Right hindlimb (tissue), 1 donor: ENCODE measurements around the gene THBS1.

Experiments used
- DNase-seq: peaks from one replicate; pipeline ENCODE4 v3.0.0-alpha.2; 2018

THBS1 gene

GRCh38 chr15:39580485-39581241, at the start of gene THBS1:
THBS1 (plus strand) TSS chr15:39581079; CDS start chr15:39581858, 779 bp downstream.
- DNase-seq: peak; percentile 98

GRCh38 chr15:39534996-39535395, 45.9 kb upstream of the THBS1 start:
- no peak for DNase-seq

- no peak for DNase-seq
Observed at GRCh38 chr15:39535466-39535865, 45.4 kb upstream of the THBS1 start.

- DNase-seq: no peak
Observed at GRCh38 chr15:39538936-39539335, 41.9 kb upstream of the THBS1 start.

DNA sequence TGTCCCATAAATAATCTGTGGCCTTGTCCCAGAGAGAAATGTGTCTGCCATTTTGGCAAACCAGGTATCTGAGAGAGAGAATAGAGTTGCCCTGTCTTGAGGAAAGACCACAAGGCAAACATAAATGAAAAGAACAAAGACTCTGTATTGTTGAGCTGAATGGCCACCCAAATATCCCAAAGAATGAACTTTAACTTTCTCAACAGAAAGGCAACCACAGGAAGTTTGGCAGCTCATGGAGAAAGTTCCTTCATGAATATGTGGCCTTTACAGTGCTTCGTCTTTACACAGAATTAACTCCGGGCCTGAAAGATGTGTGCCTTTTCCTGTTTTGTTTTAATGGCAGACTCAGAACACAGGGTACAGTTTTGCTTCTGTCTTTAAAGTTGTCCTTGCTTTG, 41.4 kb upstream of the THBS1 start:
- no peak for DNase-seq

- no peak for DNase-seq
Observed at GRCh38 chr15:39539973-39540558, 40.8 kb upstream of the THBS1 start.

DNA sequence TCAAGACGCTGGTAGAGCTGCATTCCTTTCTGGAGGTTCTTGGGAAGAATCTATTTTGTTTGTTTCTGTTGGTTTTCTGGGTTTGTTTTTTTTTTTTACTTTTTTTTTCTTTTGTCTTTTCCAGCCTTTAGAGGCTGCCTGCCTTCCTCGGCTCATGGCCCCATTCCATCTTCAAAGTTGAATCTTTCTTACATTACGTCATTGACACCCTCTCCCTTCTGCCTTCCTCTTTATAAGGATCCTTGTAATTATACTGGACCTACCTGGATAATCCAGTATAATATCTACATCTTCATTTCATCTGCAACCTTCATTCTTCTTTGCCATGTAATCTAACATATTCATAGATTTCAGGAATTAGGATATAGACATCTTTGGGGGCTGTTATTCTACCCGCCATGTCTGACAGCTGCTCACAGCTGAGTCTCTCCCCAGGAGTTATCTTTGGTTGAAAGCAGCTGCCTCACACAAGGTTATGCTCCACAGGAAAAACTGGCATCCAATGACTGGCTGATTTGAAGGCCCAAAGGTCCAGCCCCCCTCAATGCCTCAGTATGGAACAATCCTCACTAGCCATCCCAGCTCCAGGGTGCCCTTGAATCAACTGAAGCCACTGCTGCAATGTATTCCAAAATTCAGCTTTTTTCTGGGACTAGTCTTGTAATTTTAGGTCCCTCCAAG, 38.4 kb upstream of the THBS1 start:
- DNase-seq: no peak

GRCh38 chr15:39543651-39544050, 37.2 kb upstream of the THBS1 start:
- no peak for DNase-seq

- no peak for DNase-seq
Observed at GRCh38 chr15:39546842-39547241, 34.0 kb upstream of the THBS1 start.

DNA sequence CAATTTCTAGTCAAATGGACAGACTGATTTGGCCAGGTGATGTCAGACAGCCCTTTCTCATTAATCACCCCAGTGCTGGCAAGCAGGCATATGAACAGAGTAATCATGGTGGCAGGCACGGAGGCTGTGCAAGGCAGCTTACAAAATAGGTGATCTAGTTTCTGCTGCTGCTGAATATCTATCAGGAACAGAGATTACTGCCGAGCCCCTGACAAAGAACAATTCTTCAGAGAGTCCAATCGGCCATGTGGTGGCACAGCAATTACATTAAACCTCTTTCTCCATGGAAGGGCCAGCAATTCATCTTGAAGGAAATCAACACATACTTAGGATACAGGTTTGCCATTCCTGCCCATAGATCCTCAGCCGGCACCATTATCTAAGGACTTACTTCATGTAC, 32.3 kb upstream of the THBS1 start:
- no peak for DNase-seq

DNA sequence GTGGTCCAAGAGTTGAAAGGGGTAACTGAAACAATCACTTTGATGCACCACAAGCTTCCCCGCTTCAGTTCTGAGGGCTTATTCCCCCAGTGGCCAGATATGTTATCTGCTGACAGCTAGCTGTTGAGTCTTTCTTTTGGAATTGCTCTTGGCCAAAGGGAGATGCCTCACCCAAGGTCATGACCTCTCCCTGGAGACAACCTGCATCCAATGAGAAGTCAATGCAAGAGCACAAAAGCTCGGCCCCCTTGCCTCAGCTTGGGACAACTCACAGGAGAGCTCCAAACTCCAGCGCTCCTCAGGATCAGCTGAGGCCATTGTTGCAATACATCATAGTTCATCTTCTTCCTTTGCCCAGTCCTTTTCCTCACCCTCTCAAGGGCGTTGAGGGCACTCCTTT, 31.0 kb upstream of the THBS1 start:
- no peak for DNase-seq

DNA sequence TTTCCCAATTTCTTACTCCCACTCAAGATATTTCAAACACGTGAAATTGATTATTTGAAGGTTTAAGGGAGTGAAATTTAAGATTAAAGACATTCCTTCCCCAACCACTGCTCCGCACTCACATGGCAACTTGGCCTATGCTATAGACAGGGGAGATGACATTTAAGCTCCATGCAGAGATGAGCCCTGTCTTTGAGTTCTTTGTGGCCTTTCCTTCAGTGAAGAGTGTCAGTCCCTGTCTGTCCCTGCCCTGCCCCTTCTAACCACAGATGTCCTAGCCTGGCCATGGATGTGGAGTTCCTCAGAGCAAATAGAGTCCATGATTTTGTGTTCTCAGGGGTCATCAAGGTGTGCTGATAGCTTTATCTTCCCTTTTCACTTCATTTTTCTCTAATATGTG, 29.4 kb upstream of the THBS1 start:
- no peak for DNase-seq

GRCh38 chr15:39552556-39552955, 28.3 kb upstream of the THBS1 start:
- no peak for DNase-seq

DNA sequence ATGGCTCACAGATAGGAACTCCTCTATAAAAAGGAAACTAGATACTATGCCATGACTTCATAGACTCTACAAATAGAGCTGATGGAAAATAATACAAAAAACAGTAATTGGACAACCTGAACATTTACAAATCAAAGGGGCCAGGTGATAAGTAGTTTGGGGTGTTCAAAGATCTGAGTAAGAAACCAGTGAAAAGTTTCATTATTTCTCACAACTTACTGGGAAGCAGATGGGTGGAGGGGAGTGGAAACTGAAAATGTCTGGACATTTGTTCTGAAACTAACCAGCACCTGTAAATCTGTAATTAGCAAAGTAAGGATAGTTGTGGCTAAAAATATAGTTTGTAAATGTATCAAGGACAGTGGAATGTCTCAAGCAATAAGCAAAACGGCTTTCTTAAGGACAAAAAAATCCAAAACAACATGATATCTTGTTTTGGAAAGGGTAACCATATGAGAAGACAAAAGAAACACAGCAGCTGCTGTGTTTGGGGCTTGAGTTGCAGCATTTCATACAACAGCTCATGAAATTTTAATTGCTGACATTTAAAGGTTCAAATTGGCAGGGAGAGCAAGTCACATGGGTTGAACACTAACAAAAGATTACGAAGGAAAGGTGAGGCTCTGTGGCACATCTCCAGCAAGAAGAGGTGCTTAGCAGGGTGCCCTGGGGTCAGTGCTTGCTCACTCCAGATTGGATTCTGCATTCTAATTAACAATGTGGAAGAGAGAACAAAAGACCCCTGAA, 26.8 kb upstream of the THBS1 start:
- no peak for DNase-seq

- no peak for DNase-seq
Observed at GRCh38 chr15:39554746-39555387, 26.0 kb upstream of the THBS1 start.

GRCh38 chr15:39555885-39556284, 25.0 kb upstream of the THBS1 start:
- DNase-seq: no peak

- DNase-seq: no peak
Observed at GRCh38 chr15:39556461-39556860, 24.4 kb upstream of the THBS1 start.

GRCh38 chr15:39558421-39558820, 22.5 kb upstream of the THBS1 start:
- DNase-seq: no peak

GRCh38 chr15:39564972-39565665, 15.8 kb upstream of the THBS1 start:
- DNase-seq: no peak

DNA sequence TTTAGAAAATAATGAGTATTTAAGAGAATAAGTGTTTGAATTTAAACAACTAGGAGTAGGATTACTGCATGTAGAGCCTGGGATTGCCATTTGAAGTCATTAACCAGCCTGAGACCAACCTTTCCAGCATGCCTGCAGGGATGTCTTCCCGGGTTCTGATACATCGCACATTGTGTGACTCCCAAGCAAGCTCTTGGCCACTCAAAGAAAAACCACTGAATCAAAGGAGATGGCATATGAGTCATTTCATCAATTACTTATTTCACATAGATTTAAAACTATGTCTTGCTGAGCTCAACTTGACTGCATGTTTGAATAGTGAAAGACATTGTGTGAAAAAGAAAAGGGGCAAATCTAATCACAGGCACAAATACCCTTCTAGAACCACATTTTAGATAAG, 15.0 kb upstream of the THBS1 start:
- no peak for DNase-seq

GRCh38 chr15:39573287-39573686, 7.6 kb upstream of the THBS1 start:
- DNase-seq: no peak

GRCh38 chr15:39573844-39574243, 7.0 kb upstream of the THBS1 start:
- DNase-seq: no peak
